GM19452 (cell line): ENCODE results near the gene ANKRD44.
A peak's percentile ranks its signal among the peaks of the same experiment; 100 is the strongest.

ENCODE experiments used
- ATAC-seq: cut with Tn5 transposase; IDR thresholded peaks from one replicate; pipeline ENCODE4 v1.9.1; 2021; ENCODE audit not compliant: unreplicated experiment

ANKRD44 gene

DNA sequence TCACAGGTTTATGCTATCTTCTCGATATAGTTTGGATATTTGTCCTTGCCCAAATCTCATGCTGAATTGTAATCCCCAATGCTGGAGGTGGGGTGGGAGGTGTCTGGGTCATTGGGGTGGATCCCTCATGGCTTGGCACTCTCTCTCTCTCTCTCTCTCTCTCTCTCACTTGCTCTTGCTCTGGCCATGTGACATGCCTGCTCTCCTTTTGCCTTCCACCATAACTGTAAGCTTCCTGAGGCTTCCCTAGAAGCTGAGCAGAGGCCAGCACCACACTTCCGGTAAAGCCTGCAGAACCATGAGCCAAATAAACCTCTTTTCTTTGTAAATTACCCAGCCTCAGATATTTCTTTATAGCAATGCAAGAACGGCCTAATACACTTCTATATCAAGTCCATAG lies 342.8 kb downstream of the ANKRD44 start:
- ATAC-seq, result no peak

DNA sequence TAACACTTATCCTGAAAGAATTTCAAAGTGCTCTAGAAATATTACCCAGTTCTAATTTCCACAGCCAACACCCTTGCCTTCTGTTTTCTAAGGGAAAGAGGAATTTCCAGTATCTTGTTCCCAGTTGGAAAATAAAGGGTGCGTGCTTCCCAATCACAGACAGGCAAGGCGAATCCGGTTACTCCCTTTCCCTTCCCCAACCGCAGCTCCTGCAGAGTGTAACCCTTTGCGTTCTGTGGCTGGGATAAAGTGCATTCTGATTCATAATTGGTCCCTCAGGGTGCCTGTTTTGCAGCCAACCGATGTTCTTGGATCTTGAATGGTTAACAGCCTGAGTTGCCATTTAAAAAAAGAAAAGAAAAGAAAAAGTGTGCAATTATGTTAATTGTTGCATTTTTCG lies 343.5 kb downstream of the ANKRD44 start:
- ATAC-seq, result no peak

DNA sequence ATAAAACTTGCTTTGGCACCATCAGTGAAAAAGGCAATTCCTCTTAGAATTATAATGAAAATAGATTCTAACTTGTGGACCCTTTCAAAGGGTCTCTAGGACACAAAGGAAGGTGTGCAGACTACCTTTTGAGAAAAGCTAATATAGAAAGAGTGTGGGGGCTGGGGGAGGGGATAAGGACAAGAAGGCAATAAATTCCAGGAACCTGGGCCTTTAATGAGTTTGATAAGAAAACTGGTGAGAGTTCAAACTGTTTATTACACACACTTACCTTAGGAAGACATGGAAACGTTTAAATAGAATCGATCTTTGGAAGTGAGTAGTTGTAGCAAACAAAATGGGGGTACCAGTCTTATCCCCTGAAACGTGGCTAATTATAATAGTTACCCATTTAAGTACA lies 344.5 kb downstream of the ANKRD44 start:
- ATAC-seq, result no peak

DNA sequence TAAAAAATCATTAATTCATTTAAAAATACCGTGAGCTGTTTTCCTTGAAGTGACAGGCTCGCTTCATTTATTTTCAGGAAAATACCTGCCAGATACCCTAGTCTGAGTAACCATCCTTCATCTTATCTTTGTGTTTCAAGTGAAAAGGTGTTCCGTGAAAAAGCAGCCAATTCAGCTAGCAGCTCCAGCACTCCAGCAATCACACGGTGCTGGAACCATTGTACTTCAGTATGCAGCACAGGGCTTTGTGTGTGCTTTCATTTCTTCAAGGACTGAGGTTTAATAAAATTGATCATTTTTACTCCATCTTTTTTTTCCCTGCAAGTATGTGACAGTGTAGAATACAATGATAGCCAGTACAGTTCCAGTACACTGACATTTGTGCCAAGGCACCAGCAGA lies 344.9 kb downstream of the ANKRD44 start:
- ATAC-seq, result no peak

DNA sequence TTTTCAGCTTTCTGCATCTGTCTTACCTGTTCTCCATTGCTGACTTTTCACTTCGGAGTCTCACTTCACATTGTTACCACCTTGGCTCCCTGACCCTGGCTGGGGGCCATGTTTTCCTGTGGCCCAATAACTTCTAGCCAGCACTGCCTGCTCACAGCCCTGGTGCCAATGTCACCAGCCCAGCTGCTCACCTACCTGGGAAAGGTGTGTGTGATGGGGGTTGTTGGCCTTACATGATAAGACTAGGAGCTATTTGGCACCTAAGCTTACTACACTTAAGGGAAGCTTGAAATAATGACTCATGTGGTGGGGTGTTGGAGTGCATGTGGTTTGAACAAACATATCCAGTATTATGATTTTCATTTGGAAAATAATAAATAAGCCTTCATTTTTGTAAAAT lies 346.6 kb downstream of the ANKRD44 start:
- ATAC-seq, result no peak

DNA sequence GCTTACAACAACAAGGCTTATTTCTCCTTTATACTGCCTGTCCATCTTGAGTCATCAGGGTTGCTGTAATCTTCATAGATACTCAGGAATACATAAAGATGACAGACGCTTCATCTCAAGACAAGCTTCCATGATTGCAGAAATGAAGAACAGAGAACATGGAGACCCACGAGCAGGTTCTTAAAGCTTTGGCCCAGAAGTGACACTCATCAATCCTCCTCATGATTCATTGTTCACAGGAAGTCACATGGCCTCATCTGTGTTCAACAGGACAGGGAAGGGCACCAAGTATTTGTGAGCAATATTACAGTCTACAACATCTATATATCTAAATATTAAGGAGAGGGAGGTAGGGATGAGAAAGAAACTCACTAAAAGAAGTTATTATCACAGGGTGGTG lies 347.5 kb downstream of the ANKRD44 start:
- no peak for ATAC-seq

DNA sequence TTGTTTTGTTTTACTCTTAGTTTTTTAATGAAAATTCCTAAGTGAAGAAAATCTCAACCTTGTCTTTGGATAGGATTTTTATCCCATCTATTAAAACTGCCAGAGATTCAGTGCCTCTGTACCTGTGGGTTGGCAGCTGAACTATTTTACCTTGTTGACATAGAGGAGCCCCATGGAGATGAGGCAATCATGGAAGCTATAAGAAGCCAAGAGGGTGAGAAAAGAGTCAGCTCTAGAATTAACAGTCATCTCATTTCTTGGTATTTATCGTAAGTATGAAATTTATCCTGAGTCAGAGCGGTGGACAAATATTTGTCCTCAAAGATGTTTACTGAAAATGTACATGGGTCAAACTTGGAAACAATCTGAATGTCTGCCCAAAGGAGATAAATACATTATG lies 348.3 kb downstream of the ANKRD44 start:
- no peak for ATAC-seq

DNA sequence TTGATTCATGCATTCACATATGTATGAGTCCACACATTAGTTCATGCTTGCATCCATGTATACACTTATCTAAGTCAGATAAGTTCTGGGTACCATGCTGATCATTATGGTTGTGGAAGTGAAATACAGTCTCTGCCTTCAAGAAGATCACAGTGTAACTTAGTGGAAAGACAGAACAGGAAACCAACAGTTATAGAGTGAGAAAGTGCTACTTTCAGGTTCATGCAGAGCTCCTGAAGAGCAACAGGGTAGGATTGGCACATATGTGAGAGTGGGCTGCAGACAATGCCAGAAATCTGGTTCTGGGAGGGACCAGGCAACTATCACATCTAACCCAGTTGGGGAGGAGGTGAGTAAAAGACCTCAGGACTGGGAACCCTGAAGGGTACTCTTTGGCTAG lies 348.7 kb downstream of the ANKRD44 start:
- peak; percentile 100 for ATAC-seq

DNA sequence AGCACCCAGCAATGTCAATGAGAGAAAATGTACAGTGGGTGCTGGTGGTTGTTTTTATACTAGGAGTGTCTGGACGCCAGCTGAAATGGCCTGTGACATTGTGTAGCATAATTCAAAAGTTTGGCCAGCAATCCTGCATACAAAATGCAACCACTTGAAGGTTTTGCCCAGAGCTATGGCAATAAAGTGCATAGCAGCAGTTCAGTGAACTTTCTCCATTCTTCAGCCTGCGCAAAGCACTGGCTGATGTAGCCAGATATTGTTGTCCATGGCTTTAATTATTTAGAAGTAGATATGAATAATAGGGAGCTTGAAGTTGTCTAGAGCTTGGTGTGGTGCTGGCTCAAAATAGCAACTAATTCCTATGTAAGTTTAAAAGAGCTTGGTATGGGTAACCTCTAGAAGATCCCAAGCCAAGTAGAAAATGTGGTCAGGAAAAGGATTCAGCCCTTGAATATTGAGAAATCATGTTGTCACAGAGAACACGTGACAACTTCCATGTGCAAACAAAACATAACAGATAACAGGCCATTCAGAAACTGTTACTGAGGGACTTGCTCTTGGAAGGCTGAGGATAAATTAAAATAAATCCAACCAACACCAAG lies 350.7 kb downstream of the ANKRD44 start:
- no peak for ATAC-seq

DNA sequence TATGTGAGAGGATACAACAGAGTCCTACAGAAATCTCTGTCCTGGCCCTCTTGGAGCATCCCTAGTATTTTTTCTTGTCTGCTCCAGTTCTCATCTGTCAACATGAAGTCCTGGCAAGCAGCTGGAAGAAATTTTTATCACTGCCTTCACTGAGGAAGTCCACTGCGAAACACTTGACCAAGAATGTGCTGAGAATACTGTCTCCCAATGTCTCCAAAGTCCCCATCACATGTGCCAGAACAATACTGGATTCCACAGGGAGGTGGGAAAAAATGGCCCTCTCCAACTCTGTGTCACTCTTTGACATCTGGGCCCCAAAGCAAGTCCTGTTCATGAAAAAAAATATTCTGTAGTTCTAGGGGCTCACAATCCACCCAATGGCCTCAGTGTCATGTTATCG lies 351.3 kb downstream of the ANKRD44 start:
- no peak for ATAC-seq

DNA sequence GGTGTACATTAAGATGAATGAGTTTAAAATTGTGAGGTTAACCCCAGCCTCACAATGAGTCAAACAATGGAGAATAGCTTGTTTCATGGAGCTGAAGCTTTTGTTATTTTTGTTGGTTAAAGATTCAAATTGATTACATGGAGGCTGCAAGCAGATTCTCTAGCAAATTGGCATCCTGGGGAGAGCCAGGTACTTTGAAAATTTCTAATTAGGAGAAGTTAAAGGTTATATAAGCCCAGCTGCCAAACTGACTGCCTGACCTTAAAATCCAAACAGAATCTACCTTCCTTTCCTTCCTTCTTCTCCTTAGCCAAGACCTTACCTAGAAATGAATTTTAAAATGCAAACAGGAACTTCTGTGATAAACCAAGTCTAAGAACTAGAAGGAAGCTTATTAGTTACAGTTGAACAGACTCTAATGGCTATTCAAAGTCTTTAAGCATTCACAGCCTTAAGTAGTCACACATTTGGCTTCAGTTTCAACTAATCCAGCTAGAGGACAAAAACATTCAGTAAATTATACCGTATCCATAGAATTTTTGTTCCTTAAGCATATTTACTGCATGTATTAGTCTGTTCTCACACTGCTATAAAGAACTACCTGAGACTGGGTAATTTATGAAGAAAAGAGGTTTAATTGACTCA lies 352.6 kb downstream of the ANKRD44 start:
- ATAC-seq, result no peak

DNA sequence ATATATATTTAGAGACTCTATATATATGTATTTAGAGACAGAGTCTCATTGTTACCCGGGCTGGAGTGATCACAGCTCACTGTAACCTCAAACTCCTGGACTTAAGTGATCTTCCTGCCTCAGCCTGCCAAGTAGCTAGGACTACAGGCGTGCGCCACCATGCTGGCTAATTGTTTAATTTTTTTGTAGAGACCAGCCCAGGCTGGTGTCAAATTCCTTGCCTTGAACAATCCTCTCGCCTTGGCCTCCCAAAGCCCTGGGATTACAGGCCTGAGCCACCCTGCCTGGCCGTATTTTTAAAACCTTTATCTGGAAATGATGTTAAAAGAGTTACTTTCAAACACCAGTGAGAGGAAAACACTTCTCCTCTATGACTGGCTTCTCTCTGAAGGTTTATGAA lies 353.1 kb downstream of the ANKRD44 start:
- ATAC-seq, result no peak

DNA sequence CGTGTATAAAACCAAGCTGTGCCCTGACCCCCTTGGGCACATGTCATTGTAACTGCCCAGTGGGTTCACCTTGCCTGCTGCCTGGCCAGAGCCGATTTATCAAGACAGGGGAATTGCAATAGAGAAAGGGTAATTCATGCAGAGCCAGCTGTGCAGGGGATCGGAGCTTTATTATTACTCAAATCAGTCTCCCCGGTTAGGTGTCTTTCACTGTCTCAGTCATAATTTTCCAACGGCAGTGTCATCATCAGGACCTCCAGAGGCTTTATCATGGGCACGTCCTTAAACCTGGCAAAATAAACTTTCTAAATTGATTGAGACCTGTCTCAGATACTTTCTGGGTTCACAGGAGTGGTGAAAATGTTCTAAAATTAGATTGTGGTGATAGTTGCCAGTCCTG lies 354.5 kb downstream of the ANKRD44 start:
- ATAC-seq, result no peak

DNA sequence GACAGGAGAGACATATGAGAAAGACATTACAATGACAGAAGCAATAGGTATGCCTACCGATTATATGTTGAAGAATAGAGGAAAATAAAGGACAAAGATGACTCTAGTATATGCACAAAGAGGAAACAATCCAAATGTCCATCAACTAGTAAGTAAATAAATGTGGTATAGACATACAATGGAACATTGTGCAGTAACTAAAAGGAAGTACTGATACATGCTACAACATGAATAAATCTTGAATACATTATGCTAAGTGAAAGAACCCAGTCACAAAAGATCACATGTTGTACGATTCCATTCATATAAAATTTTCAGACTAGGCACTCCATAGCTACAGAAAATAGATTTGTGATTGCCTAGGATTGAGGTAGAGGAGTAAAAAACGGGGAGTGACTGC lies 355.5 kb downstream of the ANKRD44 start:
- ATAC-seq, result no peak

DNA sequence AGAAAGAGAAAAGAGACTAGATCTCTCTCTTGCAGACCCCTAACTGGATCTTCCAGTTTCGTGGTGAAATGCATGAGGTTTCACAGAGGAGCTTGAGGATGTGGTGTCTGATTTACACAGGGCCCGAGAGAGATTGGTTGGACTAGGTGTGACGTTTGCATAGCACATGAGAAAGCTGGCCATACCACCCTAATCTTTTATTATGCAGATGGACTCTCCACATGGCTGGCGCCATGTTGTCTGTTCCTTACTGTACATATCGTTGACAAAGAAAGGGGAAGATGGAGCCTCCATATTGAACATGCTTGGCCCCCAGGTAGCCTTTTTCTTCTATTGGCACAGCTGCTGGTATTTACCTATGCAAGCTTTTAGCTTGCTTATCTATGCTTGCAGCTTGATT lies 356.6 kb downstream of the ANKRD44 start:
- no peak for ATAC-seq

DNA sequence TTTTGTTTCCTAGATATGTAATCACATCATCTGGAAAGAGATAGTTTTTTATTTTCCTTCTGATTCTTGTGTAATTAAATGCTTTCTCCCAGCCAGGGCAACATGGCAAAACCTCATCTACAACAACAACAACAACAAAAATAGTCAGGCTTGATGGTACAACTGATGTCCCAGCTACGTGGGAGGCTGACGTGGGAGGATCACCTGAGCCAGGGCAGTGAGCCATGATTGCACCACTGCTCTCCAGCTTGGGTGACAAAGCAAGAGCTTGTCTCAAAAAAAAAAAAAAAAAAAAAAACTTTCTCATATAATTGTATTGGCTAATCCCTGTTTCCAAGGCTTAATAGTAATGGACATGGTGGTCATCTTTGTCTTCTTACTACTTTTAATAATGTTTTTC lies 357.6 kb downstream of the ANKRD44 start:
- ATAC-seq, result no peak

DNA sequence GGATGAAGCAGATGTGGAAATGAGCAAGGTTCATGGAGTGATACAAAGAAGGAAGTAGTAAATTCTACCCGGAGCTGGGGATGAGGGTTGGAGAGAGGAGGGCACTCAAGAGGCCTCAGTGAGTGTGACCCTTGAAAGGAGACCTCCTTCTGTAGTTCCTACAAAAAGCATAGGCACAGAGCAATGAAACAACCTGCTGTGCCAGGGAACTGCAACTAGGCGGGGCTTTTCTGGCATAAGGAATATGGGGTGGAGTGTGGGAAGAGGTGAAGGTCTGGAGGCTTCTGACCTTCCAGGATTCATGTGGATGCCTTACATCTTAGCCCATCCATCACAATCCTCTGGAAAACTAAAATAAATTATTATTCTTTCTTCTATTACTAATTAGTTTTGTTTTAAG lies 358.6 kb downstream of the ANKRD44 start:
- ATAC-seq, result no peak

DNA sequence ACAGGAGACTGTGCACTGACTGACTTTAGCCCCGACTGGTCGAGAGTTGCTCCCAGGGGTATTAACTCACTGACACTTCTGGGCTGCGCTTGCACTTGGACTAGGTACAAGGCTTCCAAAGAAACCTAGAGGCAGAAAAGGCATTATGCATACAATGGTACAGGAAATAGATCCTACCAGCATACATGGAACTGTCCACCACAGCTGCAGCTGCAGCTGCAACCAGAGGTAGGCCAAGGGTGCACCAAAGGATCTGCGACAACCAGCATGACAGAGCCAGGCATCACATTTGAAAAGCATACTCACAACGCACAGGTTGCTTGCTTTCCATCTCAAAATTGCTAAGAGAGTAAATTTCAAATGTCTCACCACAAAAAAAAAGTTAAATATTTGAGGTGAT lies 361.5 kb downstream of the ANKRD44 start:
- no peak for ATAC-seq

DNA sequence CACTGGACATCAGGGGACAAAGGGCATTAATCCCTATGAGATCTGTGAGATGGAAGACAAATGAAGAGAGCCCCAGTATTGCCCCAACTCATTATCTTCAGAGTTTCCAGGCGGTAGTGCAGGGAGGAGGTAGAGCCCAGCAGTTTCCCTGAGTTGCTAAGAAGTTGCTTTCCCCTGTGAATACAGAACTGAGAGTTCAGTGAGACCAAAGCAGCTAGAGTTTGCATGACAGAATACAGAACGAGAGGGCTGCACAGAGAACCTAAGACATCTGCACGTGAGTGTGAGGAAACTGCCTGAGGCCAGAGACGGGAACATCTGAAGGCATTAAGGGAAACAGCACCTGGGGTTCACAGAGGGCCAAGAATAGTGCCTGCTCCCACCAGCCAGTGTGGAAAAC lies 366.0 kb downstream of the ANKRD44 start:
- ATAC-seq, result peak; percentile 87

DNA sequence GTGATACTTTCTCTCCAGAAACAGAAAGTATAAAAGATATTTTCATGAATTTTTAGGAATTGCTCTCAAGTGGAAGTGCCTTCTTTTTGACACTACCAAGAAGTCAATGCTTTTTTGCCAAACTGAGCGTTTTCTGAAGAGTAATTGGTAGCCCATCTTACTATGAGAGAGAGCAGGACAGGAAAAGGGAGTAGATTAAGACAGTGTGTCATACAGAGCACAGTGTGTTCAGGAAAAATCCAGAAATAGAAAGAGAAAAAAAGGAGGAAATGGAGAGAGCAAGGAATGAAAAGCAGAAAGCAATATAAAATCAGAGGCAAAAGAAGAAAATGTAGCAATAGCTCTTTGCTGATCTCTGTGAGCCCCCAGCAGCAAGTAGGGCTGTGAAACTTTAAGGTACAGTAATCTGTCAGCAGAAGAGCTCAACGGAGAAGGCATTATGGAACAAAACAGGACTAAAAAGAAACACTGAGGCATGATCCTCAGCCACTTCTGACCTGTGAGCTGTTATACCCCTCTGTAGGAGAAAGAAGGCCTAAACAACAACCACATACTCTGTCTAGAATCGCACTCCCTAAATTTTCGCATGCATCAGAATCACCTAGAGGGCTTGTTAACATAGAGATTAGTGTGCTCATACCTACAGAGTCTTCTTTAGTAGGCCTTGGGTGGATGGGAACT lies 369.0 kb downstream of the ANKRD44 start:
- ATAC-seq, result no peak

DNA sequence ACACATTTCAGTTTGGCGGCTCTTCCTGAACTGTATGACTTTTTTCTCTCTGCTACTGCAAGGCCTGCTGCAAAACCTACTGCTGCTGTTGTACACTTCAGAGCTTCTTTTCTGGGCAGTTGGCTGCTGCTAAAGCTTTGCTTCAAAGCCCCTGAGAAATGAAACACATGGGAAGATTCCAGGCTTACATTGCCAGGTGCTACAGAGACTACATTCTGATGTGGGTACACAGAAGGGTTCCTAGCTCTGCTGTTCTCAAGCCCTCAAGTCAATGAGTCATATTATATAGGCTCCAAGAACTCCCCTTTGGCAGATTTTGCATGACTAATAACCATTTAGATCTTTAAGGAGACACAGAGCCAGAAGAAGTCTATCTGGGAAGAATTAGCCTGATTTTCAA lies 371.2 kb downstream of the ANKRD44 start:
- ATAC-seq, result no peak
